ENCODE measurements around the gene SGK1. TPM values are rescaled to one million over a fixed set of nuclear protein-coding genes. Genes with fewer than 3 reads are reported as not detected.

SGK1 gene
- total RNA-seq, 1 donor from 2014 or later = 15.8 TPM

GRCh38 chr6:134293659-134294161, 24.2 kb downstream of the SGK1 start:
- Mint-ChIP-seq H3K27me3 (ENCODE audit: insufficient read depth, low read depth) (no peaks in the 10 kb centered on the region), H3K36me3 (no peaks in the 10 kb centered on the region), H3K9me3 (no peaks in the 10 kb centered on the region), H3K4me3 (no peak overlapping the region), H3K27ac (no peak overlapping the region), H3K4me1 (no peaks in the 10 kb centered on the region)
- Histone ChIP-seq H4K20me1 (ENCODE audit: low read depth) (no peaks in the 10 kb centered on the region), H3K79me2 (ENCODE audit: low read depth) (no peaks in the 10 kb centered on the region), H2AFZ (replicated peaks) (no peak overlapping the region), H3K27me3 (no peaks in the 10 kb centered on the region), H3K36me3 (no peaks in the 10 kb centered on the region), H3K27ac (no peak overlapping the region), H3K9me3 (ENCODE audit: low read depth) (no peaks in the 10 kb centered on the region), H3K4me1 (no peaks in the 10 kb centered on the region), H3K9ac (no peak overlapping the region), H3F3A (ENCODE audit: low read depth) (no peaks in the 10 kb centered on the region), H3K4me2 (no peak overlapping the region), H3K4me3 (no peak overlapping the region)
- TF ChIP-seq EZH2 (IDR thresholded peaks at IDR 0.05) (no peak), CTCF (IDR thresholded peaks at IDR 0.05) (no peak), EZH2phosphoT487 (IDR thresholded peaks at IDR 0.05) (no peak)
- DNase-seq (ENCODE audit: low spot score) = no peak

- H3K9me3 Mint-ChIP-seq = no peaks in the 10 kb centered on the region
- Histone ChIP-seq H3K79me2 (ENCODE audit: low read depth) (no peaks in the 10 kb centered on the region), H3K36me3 (no peaks in the 10 kb centered on the region), H3K27me3 (no peaks in the 10 kb centered on the region), H3K27ac (no peak overlapping the region), H3K9me3 (ENCODE audit: low read depth) (no peaks in the 10 kb centered on the region), H3K4me3 (no peak overlapping the region), H2AFZ (replicated peaks) (no peak overlapping the region), H3K4me2 (no peak overlapping the region), H3K4me1 (no peaks in the 10 kb centered on the region), H3F3A (ENCODE audit: low read depth) (no peaks in the 10 kb centered on the region), H4K20me1 (ENCODE audit: low read depth) (no peaks in the 10 kb centered on the region), H3K9ac (no peak overlapping the region)
- TF ChIP-seq CTCF (IDR thresholded peaks at IDR 0.05) (no peak), EZH2 (IDR thresholded peaks at IDR 0.05) (no peak), EZH2phosphoT487 (IDR thresholded peaks at IDR 0.05) (no peak)
- no peak overlapping the region for H3K27ac Mint-ChIP-seq
- H3K36me3 Mint-ChIP-seq = no peaks in the 10 kb centered on the region
- no peak overlapping the region for H3K4me3 Mint-ChIP-seq
- DNase-seq (ENCODE audit: low spot score) = no peak
- no peaks in the 10 kb centered on the region for H3K27me3 Mint-ChIP-seq (ENCODE audit: insufficient read depth, low read depth)
- H3K4me1 Mint-ChIP-seq = no peaks in the 10 kb centered on the region
Observed at GRCh38 chr6:134291156-134291555, 26.8 kb downstream of the SGK1 start.

GRCh38 chr6:134289204-134289575, 28.7 kb downstream of the SGK1 start:
- no peak for DNase-seq (ENCODE audit: low spot score)
- Histone ChIP-seq H3K36me3 (no peaks in the 10 kb centered on the region), H3K4me2 (no peak overlapping the region), H3K4me3 (no peak overlapping the region), H3K27ac (no peak overlapping the region), H3F3A (ENCODE audit: low read depth) (no peaks in the 10 kb centered on the region), H3K27me3 (no peaks in the 10 kb centered on the region), H3K9ac (no peak overlapping the region), H2AFZ (replicated peaks) (no peak overlapping the region), H3K4me1 (no peaks in the 10 kb centered on the region), H3K79me2 (ENCODE audit: low read depth) (no peaks in the 10 kb centered on the region), H4K20me1 (ENCODE audit: low read depth) (no peaks in the 10 kb centered on the region), H3K9me3 (ENCODE audit: low read depth) (no peaks in the 10 kb centered on the region)
- H3K27me3 Mint-ChIP-seq (ENCODE audit: insufficient read depth, low read depth) = no peaks in the 10 kb centered on the region
- TF ChIP-seq CTCF (IDR thresholded peaks at IDR 0.05) (no peak), EZH2phosphoT487 (IDR thresholded peaks at IDR 0.05) (no peak), EZH2 (IDR thresholded peaks at IDR 0.05) (no peak)
- no peaks in the 10 kb centered on the region for H3K36me3 Mint-ChIP-seq
- H3K4me1 Mint-ChIP-seq = no peaks in the 10 kb centered on the region
- H3K4me3 Mint-ChIP-seq = no peak overlapping the region
- no peak overlapping the region for H3K27ac Mint-ChIP-seq
- H3K9me3 Mint-ChIP-seq = peaks cover 2% of the 10 kb centered on the region
